ENCODE data around the gene XNDC1N.
"Not testable (repeated sequence)": the region's sequence is repeated elsewhere in the genome, so short reads cannot be mapped to it uniquely, and the experiment has no call there.

The XNDC1N gene

GRCh38 chr11:71931245-71931602 lies 2.8 kb upstream of the XNDC1N start:
- Histone ChIP-seq H3K27me3 (ENCODE audit: insufficient read depth, low read length) (no peaks in the 10 kb centered on the region), H2AFZ (ENCODE audit: low read length, unreplicated experiment) (no peak overlapping the region), H3K79me2 (ENCODE audit: control insufficient read depth, insufficient read depth, low read length, unreplicated experiment) (peaks cover 76% of the 10 kb centered on the region), H3K36me3 (ENCODE audit: insufficient read depth, low read length) (no peaks in the 10 kb centered on the region), H3K4me3 (ENCODE audit: low read depth, low read length) (peak overlapping the region; percentile 98; the same call in 1 of the 2 replicates), H3K4me1 (ENCODE audit: control insufficient read depth, insufficient read depth, low read length, unreplicated experiment) (peaks cover 31% of the 10 kb centered on the region), H3K27ac (ENCODE audit: low read depth, low read length) (peak overlapping the region; percentile 25; the same call in 1 of the 2 replicates)

DNA sequence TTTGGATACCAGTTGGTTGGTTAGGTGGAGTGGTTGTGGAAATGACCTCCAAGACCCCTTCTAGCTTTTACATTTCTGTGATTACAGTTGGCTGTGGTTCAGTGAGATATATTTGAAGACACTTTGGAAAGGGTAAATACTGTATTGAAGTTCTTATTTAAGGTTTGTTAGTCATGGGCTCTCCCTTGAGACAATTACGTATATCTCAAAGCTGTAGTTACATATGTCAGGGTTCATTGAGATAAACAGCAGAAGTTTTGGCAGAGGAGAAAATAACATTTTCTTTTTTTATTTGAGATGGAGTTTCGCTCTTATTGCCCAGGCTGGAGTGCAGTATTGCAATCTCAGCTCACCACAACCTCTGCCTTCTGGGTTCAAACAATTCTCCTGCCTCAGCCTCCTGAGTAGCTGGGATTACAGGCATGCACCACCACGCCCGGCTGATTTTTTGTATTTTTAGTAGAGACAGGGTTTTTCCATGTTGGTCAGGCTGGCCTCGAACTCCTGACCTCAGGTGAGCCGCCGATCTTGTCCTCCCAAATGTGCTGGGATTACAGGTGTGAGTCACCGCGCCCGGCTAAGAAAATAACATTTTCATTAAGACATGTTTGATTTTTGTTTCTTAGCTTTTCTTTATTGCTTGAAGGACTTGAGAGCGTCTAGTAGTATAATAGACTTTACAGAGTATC lies 2.3 kb upstream of the XNDC1N start:
- peaks cover 30% of the 10 kb centered on the region for H3K4me1 ChIP-seq (ENCODE audit: control insufficient read depth, insufficient read depth, low read length, unreplicated experiment)

DNA sequence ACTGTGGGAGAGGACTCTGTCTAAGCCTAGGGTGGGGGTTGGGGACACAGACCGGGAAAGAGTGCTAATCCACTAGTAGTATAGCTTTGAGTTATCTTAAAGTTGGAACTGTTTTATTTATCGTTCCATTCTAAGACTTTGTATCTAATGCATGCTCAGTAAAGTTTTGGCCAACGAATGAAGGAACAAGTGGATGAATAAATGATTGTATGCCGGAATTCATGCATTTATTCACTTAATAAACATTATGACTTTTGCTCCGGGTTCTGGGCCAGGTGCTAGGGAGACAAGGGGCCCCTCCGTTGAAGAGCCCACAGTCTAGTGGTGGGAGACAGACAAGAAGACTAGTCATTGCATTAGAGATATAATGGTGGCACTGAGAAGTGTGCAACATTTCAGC lies 1.1 kb upstream of the XNDC1N start:
- H3K27ac ChIP-seq (ENCODE audit: low read depth, low read length) = no peak overlapping the region
- no peaks in the 10 kb centered on the region for H3K27me3 ChIP-seq (ENCODE audit: insufficient read depth, low read length)
- H2AFZ ChIP-seq (ENCODE audit: low read length, unreplicated experiment) = peak overlapping the region; percentile 71
- H3K79me2 ChIP-seq (ENCODE audit: control insufficient read depth, insufficient read depth, low read length, unreplicated experiment) = peaks cover 69% of the 10 kb centered on the region
- H3K4me1 ChIP-seq (ENCODE audit: control insufficient read depth, insufficient read depth, low read length, unreplicated experiment) = peaks cover 30% of the 10 kb centered on the region
- H3K4me3 ChIP-seq (ENCODE audit: low read depth, low read length) = peak overlapping the region; percentile 98
- H3K36me3 ChIP-seq (ENCODE audit: insufficient read depth, low read length) = peaks cover 5% of the 10 kb centered on the region

More for the DNA sequence above, 2.3 kb upstream of the XNDC1N start:
- H3K36me3 ChIP-seq (ENCODE audit: insufficient read depth, low read length) = no peaks in the 10 kb centered on the region
- no peaks in the 10 kb centered on the region for H3K27me3 ChIP-seq (ENCODE audit: insufficient read depth, low read length)
- H3K4me3 ChIP-seq (ENCODE audit: low read depth, low read length) = peak overlapping the region; percentile 98
- no peak overlapping the region for H2AFZ ChIP-seq (ENCODE audit: low read length, unreplicated experiment)
- H3K79me2 ChIP-seq (ENCODE audit: control insufficient read depth, insufficient read depth, low read length, unreplicated experiment) = peaks cover 76% of the 10 kb centered on the region
- peak overlapping the region; percentile 25; the same call in 1 of the 2 replicates for H3K27ac ChIP-seq (ENCODE audit: low read depth, low read length)

DNA sequence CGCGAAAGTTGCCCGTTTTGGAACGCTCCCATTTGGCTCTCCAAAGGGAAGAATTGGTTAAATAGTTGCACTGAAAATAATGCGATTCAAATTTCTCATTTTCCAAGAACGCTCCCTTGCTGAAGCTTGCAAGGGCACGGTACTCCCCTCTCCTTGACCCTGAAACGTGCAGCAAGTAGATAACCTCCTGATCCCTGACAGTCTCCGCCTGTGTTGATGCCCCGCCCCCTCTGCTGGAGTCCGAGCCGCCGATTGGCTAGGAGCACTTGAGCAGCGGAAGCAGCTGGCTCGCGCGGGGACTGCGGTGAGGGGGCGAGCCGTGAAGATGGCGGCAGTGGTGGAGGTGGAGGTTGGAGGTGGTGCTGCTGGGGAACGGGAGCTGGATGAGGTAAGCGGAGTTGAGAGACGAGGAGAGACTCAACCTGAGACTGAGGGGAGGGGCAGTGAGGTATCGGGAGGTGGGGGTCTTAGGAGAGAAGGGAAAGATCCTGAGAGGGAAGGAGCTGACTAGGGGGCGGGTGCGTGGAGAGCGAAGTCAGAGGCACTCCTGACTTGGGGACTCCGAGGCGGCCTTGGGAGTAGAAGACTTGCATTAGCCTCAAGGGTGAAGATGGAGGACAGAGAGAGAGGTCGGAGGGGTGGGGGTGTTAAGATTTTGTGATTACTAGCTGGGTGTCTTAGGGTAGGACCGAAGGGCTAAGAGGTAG lies 496 bp upstream of the XNDC1N start, which contains the start of gene RNF121:
RNF121 (plus strand) TSS at position 310 of the 707 bp plus-strand sequence; CDS start at position 326, 16 bp downstream.
- Histone ChIP-seq H3K27me3 (ENCODE audit: insufficient read depth, low read length) (no peaks in the 10 kb centered on the region), H3K27ac (ENCODE audit: low read depth, low read length) (peak within 1 kb of the TSS; percentile 93), H3K36me3 (ENCODE audit: insufficient read depth, low read length) (peaks cover 5% of the 10 kb centered on the region), H3K79me2 (ENCODE audit: control insufficient read depth, insufficient read depth, low read length, unreplicated experiment) (peaks cover 63% of the 10 kb centered on the region), H3K4me3 (ENCODE audit: low read depth, low read length) (peak within 1 kb of the TSS; percentile 98), H2AFZ (ENCODE audit: low read length, unreplicated experiment) (peak within 1 kb of the TSS; percentile 97), H3K4me1 (ENCODE audit: control insufficient read depth, insufficient read depth, low read length, unreplicated experiment) (peaks cover 30% of the 10 kb centered on the region)

DNA sequence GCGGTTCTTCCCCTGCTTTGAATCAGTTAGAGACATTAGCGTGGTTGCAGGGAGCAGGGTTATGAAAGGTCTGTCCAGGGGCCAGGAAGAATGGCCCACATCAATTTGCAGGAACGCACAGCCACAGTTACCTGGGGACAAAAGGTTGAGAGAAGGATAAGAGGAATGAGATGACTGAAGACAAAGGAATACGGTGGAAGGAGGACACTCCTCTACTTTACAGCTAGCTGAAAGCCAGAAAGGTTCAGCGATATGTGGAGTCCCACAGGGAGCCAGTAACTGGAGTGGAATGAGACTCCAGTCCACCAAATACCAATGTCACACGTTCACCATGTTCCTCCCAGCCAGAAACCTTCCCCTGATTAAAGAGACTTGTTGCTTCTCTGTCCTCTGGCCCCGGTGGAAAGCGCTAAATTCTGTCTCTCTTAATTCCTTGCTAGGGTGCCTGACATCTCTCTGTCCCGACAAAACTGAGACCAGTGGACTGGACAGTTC lies 10.7 kb downstream of the XNDC1N start:
- Histone ChIP-seq H3K27ac (ENCODE audit: low read depth, low read length) (no peak overlapping the region), H3K27me3 (ENCODE audit: insufficient read depth, low read length) (no peaks in the 10 kb centered on the region), H2AFZ (ENCODE audit: low read length, unreplicated experiment) (no peak overlapping the region), H3K79me2 (ENCODE audit: control insufficient read depth, insufficient read depth, low read length, unreplicated experiment) (no peaks in the 10 kb centered on the region), H3K4me1 (ENCODE audit: control insufficient read depth, insufficient read depth, low read length, unreplicated experiment) (no peaks in the 10 kb centered on the region), H3K36me3 (ENCODE audit: insufficient read depth, low read length) (peaks cover 3% of the 10 kb centered on the region; the same call in 1 of the 2 replicates), H3K4me3 (ENCODE audit: low read depth, low read length) (no peak overlapping the region)

- no peaks in the 10 kb centered on the region for H3K27me3 ChIP-seq (ENCODE audit: insufficient read depth, low read length)
- no peak overlapping the region for H3K4me3 ChIP-seq (ENCODE audit: low read depth, low read length)
- no peaks in the 10 kb centered on the region for H3K4me1 ChIP-seq (ENCODE audit: control insufficient read depth, insufficient read depth, low read length, unreplicated experiment)
- no peak overlapping the region for H3K27ac ChIP-seq (ENCODE audit: low read depth, low read length)
- no peak overlapping the region for H2AFZ ChIP-seq (ENCODE audit: low read length, unreplicated experiment)
- H3K79me2 ChIP-seq (ENCODE audit: control insufficient read depth, insufficient read depth, low read length, unreplicated experiment) = no peaks in the 10 kb centered on the region
- peaks cover 3% of the 10 kb centered on the region; the same call in 1 of the 2 replicates for H3K36me3 ChIP-seq (ENCODE audit: insufficient read depth, low read length)
These were observed 13.7 kb downstream of the XNDC1N start for GRCh38 chr11:71914617-71915189.

DNA sequence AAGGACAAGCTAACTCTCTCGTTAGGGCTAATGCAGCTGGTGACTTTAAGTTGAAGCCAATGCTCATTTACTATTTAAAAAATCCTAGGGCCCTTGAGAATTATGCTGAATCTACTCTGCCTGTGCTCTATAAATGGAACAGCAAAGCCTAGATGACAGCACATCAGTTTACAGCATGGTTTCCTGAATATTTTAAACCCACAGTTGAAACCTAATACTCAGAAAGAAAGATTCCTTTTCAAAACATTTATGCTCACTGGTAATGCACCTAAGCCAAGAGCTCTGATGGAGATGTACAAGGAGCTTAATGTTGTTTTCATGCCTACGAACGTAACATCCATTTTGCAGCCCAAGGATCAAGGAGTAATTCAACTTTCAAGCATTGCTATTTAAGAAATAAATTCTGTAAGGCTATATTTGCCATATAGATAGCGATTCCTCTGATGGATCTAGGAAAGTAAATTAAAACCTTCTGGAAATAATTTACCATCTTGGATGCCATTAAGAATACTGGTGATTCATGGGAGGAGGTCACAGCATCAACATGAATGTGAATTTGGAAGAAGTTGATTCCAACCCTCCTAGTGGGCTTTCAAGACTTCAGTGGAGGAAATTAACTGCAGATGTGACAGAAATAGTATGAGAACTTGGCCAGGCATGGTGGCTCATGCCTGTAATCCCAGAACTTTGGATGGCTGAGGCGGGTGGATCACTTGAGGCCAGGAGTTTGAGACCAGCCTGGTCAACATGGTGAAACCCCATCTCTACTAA lies 14.5 kb downstream of the XNDC1N start:
- Histone ChIP-seq H3K36me3 (ENCODE audit: insufficient read depth, low read length) (peaks cover 3% of the 10 kb centered on the region; the same call in 1 of the 2 replicates), H2AFZ (ENCODE audit: low read length, unreplicated experiment) (no peak overlapping the region), H3K4me1 (ENCODE audit: control insufficient read depth, insufficient read depth, low read length, unreplicated experiment) (no peaks in the 10 kb centered on the region), H3K27me3 (ENCODE audit: insufficient read depth, low read length) (no peaks in the 10 kb centered on the region), H3K27ac (ENCODE audit: low read depth, low read length) (no peak overlapping the region), H3K79me2 (ENCODE audit: control insufficient read depth, insufficient read depth, low read length, unreplicated experiment) (no peaks in the 10 kb centered on the region), H3K4me3 (ENCODE audit: low read depth, low read length) (no peak overlapping the region)

- not testable (repeated sequence) for H3K36me3 ChIP-seq (ENCODE audit: insufficient read depth, low read length); H3K27me3 ChIP-seq (ENCODE audit: insufficient read depth, low read length); H3K27ac ChIP-seq (ENCODE audit: low read depth, low read length); H3K4me3 ChIP-seq (ENCODE audit: low read depth, low read length); H3K4me1 ChIP-seq (ENCODE audit: control insufficient read depth, insufficient read depth, low read length, unreplicated experiment); H3K79me2 ChIP-seq (ENCODE audit: control insufficient read depth, insufficient read depth, low read length, unreplicated experiment); H2AFZ ChIP-seq (ENCODE audit: low read length, unreplicated experiment)
These were observed 16.4 kb downstream of the XNDC1N start for GRCh38 chr11:71911986-71912340.

DNA sequence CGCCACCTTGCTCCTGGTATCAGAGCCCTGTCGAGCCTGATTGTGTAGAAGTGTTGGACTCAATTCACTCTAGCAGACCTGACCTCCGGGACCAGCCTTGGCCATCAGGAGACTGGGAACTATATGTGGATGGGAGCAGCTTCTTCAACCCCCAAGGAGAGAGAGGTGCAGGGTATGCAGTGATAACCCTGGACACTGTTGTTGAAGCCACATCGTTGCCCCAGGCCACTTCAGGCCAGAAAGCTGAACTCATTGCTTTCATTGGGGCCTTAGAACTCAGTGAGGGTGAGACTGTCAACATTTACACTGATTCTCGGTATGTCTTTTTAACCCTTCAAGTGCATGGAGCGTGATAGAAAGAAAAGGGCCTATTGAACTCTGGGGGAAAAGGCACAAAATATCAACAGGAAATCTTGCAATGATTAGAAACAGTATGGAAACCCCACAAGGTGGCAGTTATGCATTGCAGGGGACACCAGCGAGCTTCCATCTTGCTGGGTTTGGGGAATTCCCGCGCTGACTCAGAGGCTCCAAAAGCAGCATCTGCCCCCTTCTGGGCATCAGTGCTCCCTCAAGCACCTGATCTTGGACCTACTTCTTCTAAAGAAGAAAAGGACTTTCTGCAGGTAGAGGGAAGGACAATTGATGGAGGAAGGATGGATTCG lies 16.9 kb downstream of the XNDC1N start:
- H3K79me2 ChIP-seq (ENCODE audit: control insufficient read depth, insufficient read depth, low read length, unreplicated experiment); H3K36me3 ChIP-seq (ENCODE audit: insufficient read depth, low read length); H3K4me3 ChIP-seq (ENCODE audit: low read depth, low read length); H2AFZ ChIP-seq (ENCODE audit: low read length, unreplicated experiment); H3K4me1 ChIP-seq (ENCODE audit: control insufficient read depth, insufficient read depth, low read length, unreplicated experiment); H3K27me3 ChIP-seq (ENCODE audit: insufficient read depth, low read length); H3K27ac ChIP-seq (ENCODE audit: low read depth, low read length): not testable (repeated sequence)

- H3K79me2 ChIP-seq (ENCODE audit: control insufficient read depth, insufficient read depth, low read length, unreplicated experiment); H2AFZ ChIP-seq (ENCODE audit: low read length, unreplicated experiment); H3K4me1 ChIP-seq (ENCODE audit: control insufficient read depth, insufficient read depth, low read length, unreplicated experiment); H3K27ac ChIP-seq (ENCODE audit: low read depth, low read length); H3K4me3 ChIP-seq (ENCODE audit: low read depth, low read length); H3K27me3 ChIP-seq (ENCODE audit: insufficient read depth, low read length): not testable (repeated sequence)
- H3K36me3 ChIP-seq (ENCODE audit: insufficient read depth, low read length) = peaks cover 13% of the 10 kb centered on the region
These were observed 17.6 kb downstream of the XNDC1N start for GRCh38 chr11:71910775-71911174.
